HFF-Myc (cell line): Measurements from ENCODE around the gene TMEM131.

ENCODE experiments used
- DNase-seq: peaks from one replicate; pipeline ENCODE4 v3.0.0-alpha.2; 2011; ENCODE audit warnings: low read depth; ENCODE audit errors: extremely low read depth
- H3K4me3 ChIP-seq: replicated peaks from 2 replicates; pipeline ENCODE4 v1.5.1; 2011; ENCODE audit warnings: low read depth, mild to moderate bottlenecking, control low read depth, low read length
- CTCF ChIP-seq: IDR thresholded peaks from 2 replicates; pipeline ENCODE4 v1.5.1; 2012; ENCODE audit warnings: mild to moderate bottlenecking, low read depth, low read length, control low read depth; ENCODE audit errors: missing control alignments

The TMEM131 gene

DNA sequence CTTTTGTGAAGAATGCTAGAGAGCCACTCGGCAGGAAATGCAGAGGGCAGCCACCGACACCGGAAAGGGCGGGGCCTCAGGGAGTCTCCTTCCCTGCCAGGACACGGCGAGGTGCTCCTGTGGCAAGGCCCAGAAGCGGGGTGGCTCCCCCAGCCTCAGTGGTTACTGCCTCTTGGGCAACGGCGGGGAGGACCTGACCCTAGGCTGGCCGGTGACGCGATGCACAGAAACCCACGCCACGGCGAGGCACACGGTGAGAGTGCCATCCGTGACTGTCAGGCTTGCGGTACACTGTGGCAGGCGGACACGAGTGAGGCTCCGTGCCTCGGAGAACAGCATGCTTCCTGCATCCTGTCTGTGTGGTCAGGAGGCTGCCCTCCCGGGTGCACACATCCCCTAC lies 234.6 kb downstream of the TMEM131 start:
- no peak for DNase-seq
- no peak overlapping the region for H3K4me3 ChIP-seq
- no peak for TF ChIP-seq CTCF

- H3K4me3 ChIP-seq: no peak overlapping the region
- DNase-seq: no peak
- TF ChIP-seq CTCF: no peak
Measured at GRCh38 chr2:97760480-97761049, 235.2 kb downstream of the TMEM131 start.

DNA sequence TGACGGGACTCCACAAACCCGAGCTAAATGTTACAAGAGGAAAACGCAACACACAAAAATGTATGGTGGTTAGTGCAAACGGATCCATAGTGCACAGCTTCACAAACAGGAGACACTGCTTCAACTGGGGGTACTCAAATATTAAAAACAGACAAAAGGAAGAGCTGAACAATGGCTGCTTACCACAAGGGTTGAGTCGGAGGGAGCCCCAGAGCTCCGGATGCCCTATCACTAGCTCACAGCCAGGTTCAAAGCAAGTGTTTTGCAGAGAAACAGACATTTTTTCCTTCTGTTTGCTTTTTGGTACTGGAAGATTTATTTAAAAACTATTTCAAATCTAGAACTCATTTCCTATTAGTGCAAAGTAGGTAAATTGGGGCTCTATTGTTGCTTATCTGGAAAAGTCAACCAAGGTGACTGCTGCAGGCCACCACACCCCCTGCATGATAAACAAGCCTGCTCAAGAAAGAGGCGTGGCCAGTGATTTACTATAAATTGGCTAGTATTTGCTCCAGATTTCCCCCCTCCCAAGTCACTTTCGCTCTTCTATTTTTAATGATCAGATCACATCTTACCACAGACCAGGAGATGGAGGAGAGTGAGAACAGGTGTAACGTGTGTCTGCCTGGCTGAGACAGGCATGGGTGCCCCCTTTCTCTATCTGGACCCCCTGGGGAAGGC lies 235.9 kb downstream of the TMEM131 start:
- TF ChIP-seq CTCF: no peak
- no peak for DNase-seq
- H3K4me3 ChIP-seq: no peak overlapping the region

DNA sequence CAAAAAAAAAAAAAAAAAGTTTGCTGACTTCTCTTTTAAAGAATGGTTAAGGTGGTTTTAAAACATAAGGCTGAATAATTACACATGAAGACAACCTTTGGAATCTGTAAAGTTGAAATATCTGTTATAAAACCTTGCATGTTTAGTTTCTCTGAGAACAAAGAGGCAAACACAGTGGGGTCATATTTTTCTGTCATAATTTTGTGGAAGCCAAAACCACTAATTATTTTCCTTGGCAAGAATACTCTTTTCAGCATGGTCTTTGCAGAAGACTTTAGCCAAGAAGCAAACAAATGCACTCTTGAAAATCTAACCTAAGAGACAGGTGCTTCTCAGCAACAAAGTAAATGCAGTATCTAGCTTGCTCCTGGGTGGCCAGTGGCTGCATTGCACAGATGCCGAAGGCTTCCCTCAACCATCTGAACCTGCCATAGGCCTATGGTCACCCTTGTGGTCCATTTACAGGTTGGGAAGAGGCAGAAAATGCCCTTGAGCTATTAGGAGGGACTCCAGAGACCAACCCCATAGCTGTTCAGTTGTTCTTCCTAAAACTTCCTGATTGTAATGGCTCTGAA lies 237.5 kb downstream of the TMEM131 start:
- no peak overlapping the region for H3K4me3 ChIP-seq
- DNase-seq: no peak
- no peak for TF ChIP-seq CTCF

DNA sequence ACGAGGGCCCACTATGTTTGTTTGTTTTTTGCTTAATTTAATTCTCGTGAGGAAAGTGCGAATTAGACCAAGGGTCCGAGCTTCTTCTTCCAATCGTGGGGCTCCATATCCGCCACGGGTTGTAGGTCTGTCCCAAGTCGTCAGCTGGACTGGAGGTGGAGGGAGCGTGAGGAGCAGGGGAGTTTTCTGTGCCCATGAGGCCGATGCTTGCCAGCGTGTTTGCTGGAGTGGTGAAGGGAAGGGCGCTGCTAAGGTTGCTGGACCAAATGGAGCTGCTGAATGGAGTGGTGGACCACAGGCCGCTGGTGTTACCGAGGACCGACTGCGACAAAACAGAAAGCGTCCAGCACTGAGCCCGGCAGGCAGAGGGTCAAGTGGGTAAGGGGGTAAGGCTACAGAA lies 238.7 kb downstream of the TMEM131 start:
- TF ChIP-seq CTCF: no peak
- no peak for DNase-seq
- H3K4me3 ChIP-seq: no peak overlapping the region

DNA sequence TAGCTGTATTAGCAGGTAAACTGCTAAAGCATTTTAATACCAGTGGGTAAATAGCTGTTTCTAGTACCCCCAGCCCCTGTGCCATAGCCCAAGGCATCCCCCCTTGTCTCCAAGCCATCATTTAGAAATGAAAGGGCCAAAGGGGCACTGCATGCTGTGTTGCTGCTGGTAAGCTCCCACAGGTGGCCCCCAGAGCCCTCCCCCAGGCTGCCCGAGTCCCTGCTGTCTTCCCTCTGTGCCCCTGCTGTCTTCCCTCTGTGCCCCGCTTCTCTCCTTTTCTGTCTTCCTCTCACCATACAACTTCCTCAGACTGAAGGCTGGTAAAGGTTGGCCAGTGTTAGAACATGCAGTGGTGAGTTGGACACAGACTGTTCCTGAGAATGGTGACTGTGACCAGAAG lies 240.3 kb downstream of the TMEM131 start:
- no peak for TF ChIP-seq CTCF
- no peak overlapping the region for H3K4me3 ChIP-seq
- DNase-seq: no peak
